Measurements from ENCODE around the gene SAYSD1.

- TF ChIP-seq CTCF (conservative IDR thresholded peaks at IDR 0.05; ENCODE audit: low read depth in 2 of 2): no peak
- no peak for TF ChIP-seq EZH2 (IDR thresholded peaks at IDR 0.05; ENCODE audit: low read depth, unreplicated experiment)
- no peak for TF ChIP-seq POLR2AphosphoS5 (IDR thresholded peaks at IDR 0.05; ENCODE audit: low read depth)
- TF ChIP-seq EZH2phosphoT487 (IDR thresholded peaks at IDR 0.05; ENCODE audit: unreplicated experiment): no peak
- no peak for TF ChIP-seq ETS1 (IDR thresholded peaks at IDR 0.05)
- no peak for TF ChIP-seq CREB1 (CRISPR knock-in tag; IDR thresholded peaks at IDR 0.05; ENCODE audit: low read depth)
- TF ChIP-seq REST (IDR thresholded peaks at IDR 0.05; ENCODE audit: unreplicated experiment): no peak
- no peak for TF ChIP-seq JUNB (IDR thresholded peaks at IDR 0.05; ENCODE audit: unreplicated experiment)
- TF ChIP-seq ZNF331 (CRISPR knock-in tag; IDR thresholded peaks at IDR 0.05; ENCODE audit: low read depth): no peak
- no peak for TF ChIP-seq NANOG (IDR thresholded peaks at IDR 0.05; ENCODE audit: borderline replicate concordance)
These were observed 19.4 kb downstream of the SAYSD1 start for GRCh38 chr6:39095578-39095977.
